Keratinocyte (primary cell): ENCODE results near the gene YDJC. TPM values are rescaled to one million over a fixed set of nuclear protein-coding genes. Genes with fewer than 3 reads are reported as not detected.

Source experiments
- DNase-seq: peaks from one replicate; pipeline ENCODE4 v3.0.0-alpha.2; 2011; ENCODE audit warnings: low read depth, missing footprints, low spot score
- FAIRE-seq: peaks from 2 replicates; lab custom pipeline; 2011; peaks lifted over from hg19 to GRCh38; lab: Jason Lieb, UNC
- H2AFZ ChIP-seq: 2 replicates; pipeline ENCODE4 v1.6.0; 2012; ENCODE audit warnings: low read length, control low read depth, inconsistent platforms; ENCODE audit not compliant: control insufficient read depth
- H3K27ac ChIP-seq: 2 replicates; pipeline ENCODE4 v1.5.1; 2011; ENCODE audit warnings: low read length; ENCODE audit not compliant: control insufficient read depth, insufficient read depth
- H3K27me3 ChIP-seq: 3 replicates; pipeline ENCODE4 v1.6.0; 2011; ENCODE audit warnings: low read length; ENCODE audit not compliant: control insufficient read depth, insufficient read depth; ENCODE audit errors: extremely low read depth
- H3K36me3 ChIP-seq, 2 experiments: 2 replicates in 1 of 2; 3 replicates in 1 of 2; pipeline ENCODE4 v1.5.1; 2011; ENCODE audit warnings: low read length in 2 of 2, mild to moderate bottlenecking in 1 of 2; ENCODE audit not compliant: control insufficient read depth in 2 of 2, insufficient read depth in 2 of 2; ENCODE audit errors: extremely low read depth in 1 of 2
- H3K4me1 ChIP-seq: 3 replicates; pipeline ENCODE4 v1.5.1; 2011; ENCODE audit warnings: low read length; ENCODE audit not compliant: control insufficient read depth, insufficient read depth; ENCODE audit errors: extremely low read depth
- H3K4me2 ChIP-seq: 3 replicates; pipeline ENCODE4 v1.6.0; 2011; ENCODE audit warnings: low read depth, low read length; ENCODE audit not compliant: control insufficient read depth, insufficient read depth; ENCODE audit errors: extremely low read depth
- H3K4me3 ChIP-seq, 3 experiments: fragments of 200-600 bp in 1 of 3; sonication (generic) in 1 of 3; 2 replicates in 2 of 3; 3 replicates in 1 of 3; pipeline ENCODE4 v1.5.1; 2011 to 2016; ENCODE audit warnings: low read length in 3 of 3, mild to moderate bottlenecking in 3 of 3, control low read depth in 2 of 3, inconsistent platforms in 1 of 3, low read depth in 1 of 3, mixed read lengths in 1 of 3, mixed run types in 1 of 3, moderate library complexity in 1 of 3; ENCODE audit not compliant: control insufficient read depth in 2 of 3, insufficient read depth in 2 of 3; ENCODE audit errors: extremely low read depth in 1 of 3
- H3K79me2 ChIP-seq: 2 replicates; pipeline ENCODE4 v1.6.0; 2012; ENCODE audit warnings: low read length; ENCODE audit not compliant: control insufficient read depth, insufficient read depth
- H3K9ac ChIP-seq: 3 replicates; pipeline ENCODE4 v1.6.0; 2011; ENCODE audit warnings: low read length; ENCODE audit not compliant: control insufficient read depth, insufficient read depth; ENCODE audit errors: extremely low read depth
- H3K9me1 ChIP-seq: 3 replicates; pipeline ENCODE4 v1.6.0; 2011; ENCODE audit warnings: low read length; ENCODE audit not compliant: control insufficient read depth, insufficient read depth; ENCODE audit errors: extremely low read depth
- H3K9me3 ChIP-seq: 2 replicates; pipeline ENCODE4 v1.5.1; 2012; ENCODE audit warnings: low read depth, low read length; ENCODE audit not compliant: control insufficient read depth
- H4K20me1 ChIP-seq: 3 replicates; pipeline ENCODE4 v1.6.0; 2011; ENCODE audit warnings: low read length; ENCODE audit not compliant: control insufficient read depth, insufficient read depth; ENCODE audit errors: extremely low read depth
- EZH2 ChIP-seq: IDR thresholded peaks from one replicate; pipeline ENCODE4 v1.6.1; 2012; ENCODE audit warnings: inconsistent platforms, mild to moderate bottlenecking, low read length, moderate library complexity
- dilution Hi-C: fragments of 300-500 bp; cut with MboI; formaldehyde crosslinking; loops from one replicate; pipeline ENCODE4 v1.7.0; 2020; ENCODE audit warnings: low sequenced_read_pairs; ENCODE audit not compliant: extremely low pct_ligation_motif_present
- polyA plus RNA-seq, 5 experiments: library from polyadenylated mRNA; depleted of rRNA in 3 of 5; stranded (reverse) in 3 of 5; stranded (forward) in 1 of 5; unstranded in 1 of 5; fragments of >200 nt; gene quantifications; 1 replicate in 1 of 5; 2 replicates in 3 of 5; 3 replicates in 1 of 5; pipeline versions ENCODE4 v1.2.1 to v1.2.3, GENCODE V29; 2011 to 2012; ENCODE audit warnings: missing spikeins in 2 of 5, low read depth in 1 of 5, low replicate concordance in 1 of 5
- TF ChIP-seq, protein P1 (sequence below), 3 experiments: IDR thresholded peaks in 1 of 3; conservative IDR thresholded peaks in 1 of 3; optimal IDR thresholded peaks in 1 of 3; 2 replicates in 2 of 3; 3 replicates in 1 of 3; pipeline versions ENCODE3 to v1.5.1; 2011; ENCODE audit warnings: low read length in 3 of 3, mild to moderate bottlenecking in 3 of 3, moderate library complexity in 2 of 3, control low read depth in 1 of 3, inconsistent platforms in 1 of 3; ENCODE audit not compliant: insufficient read depth in 2 of 3; ENCODE audit errors: extremely low read depth in 1 of 3

Gene YDJC
- polyA plus RNA-seq, 1 donor (not counting 4 experiments of a cell fraction or from before 2014, with no cell fraction given), result 18.2 TPM

DNA sequence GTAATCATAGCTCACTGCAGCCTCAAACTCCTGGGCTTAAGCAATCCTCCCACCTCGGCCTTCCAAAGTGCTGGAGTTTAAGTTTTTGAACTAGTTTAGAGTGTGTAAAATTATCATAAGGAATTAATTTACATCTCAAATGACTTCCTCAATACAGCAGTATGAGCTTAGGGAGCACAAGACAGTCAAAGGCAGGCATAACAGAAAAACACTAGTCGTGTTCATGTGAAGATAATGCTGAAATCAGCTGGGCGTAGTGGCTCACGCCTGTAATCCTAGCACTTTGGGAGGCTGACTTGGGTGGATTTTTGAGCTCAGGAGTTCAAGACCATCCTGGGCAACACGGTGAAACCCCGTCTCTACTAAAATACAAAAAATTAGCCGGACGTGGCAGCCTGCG lies 25.8 kb downstream of the YDJC start:
- dilution Hi-C loops, result no loop called here
- Histone ChIP-seq H3K4me3 (no peak overlapping the region), H3K27ac (no peak overlapping the region), H3K4me1 (no peaks in the 10 kb centered on the region), H3K4me2 (no peak overlapping the region), H2AFZ (no peak overlapping the region), H3K9me3 (no peaks in the 10 kb centered on the region), H3K36me3 (peaks cover 6 to 10% of the 10 kb centered on the region in 2 experiments), H3K9me1 (peaks cover 3% of the 10 kb centered on the region), H3K27me3 (no peaks in the 10 kb centered on the region), H3K9ac (no peak overlapping the region), H3K79me2 (peaks cover 90% of the 10 kb centered on the region), H4K20me1 (peaks cover 29% of the 10 kb centered on the region)
- TF ChIP-seq, protein P1, sequence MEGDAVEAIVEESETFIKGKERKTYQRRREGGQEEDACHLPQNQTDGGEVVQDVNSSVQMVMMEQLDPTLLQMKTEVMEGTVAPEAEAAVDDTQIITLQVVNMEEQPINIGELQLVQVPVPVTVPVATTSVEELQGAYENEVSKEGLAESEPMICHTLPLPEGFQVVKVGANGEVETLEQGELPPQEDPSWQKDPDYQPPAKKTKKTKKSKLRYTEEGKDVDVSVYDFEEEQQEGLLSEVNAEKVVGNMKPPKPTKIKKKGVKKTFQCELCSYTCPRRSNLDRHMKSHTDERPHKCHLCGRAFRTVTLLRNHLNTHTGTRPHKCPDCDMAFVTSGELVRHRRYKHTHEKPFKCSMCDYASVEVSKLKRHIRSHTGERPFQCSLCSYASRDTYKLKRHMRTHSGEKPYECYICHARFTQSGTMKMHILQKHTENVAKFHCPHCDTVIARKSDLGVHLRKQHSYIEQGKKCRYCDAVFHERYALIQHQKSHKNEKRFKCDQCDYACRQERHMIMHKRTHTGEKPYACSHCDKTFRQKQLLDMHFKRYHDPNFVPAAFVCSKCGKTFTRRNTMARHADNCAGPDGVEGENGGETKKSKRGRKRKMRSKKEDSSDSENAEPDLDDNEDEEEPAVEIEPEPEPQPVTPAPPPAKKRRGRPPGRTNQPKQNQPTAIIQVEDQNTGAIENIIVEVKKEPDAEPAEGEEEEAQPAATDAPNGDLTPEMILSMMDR (optimal IDR thresholded peaks at IDR 0.05 in 1 of 3, IDR thresholded peaks at IDR 0.05 in 1 of 3, conservative IDR thresholded peaks at IDR 0.05 in 1 of 3; ENCODE audit: extremely low read depth in 1 of 3, insufficient read depth in 2 of 3, low read length in 3 of 3), result no peak
- no peak for TF ChIP-seq EZH2
- no peak for DNase-seq
- no peak for FAIRE-seq

DNA sequence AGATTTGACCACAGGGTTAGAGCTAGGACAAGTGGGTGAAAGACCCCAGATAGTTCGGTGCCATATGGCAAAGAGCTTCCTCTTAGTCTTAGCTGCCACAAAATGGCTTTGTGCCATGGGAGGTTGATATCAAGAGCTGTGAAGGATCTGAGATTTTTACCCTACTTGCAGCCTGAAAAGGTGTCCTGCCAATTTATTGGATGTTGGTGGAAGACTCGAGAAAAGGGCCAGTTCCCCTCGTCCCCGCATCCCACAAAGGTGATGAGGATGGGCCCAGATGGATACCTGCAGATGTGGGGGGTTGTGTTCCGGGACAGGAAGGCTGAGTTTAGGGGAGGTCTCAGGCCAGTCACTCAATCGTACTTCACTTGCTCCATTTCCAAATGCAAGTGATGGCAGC lies 27.2 kb downstream of the YDJC start:
- Histone ChIP-seq H3K9ac (no peak overlapping the region), H3K27ac (no peak overlapping the region), H2AFZ (no peak overlapping the region), H3K4me1 (no peaks in the 10 kb centered on the region), H3K9me3 (no peaks in the 10 kb centered on the region), H3K9me1 (peaks cover 3% of the 10 kb centered on the region), H3K4me2 (no peak overlapping the region), H3K27me3 (no peaks in the 10 kb centered on the region), H4K20me1 (peaks cover 31% of the 10 kb centered on the region), H3K79me2 (peaks cover 92% of the 10 kb centered on the region), H3K4me3 (no peak overlapping the region), H3K36me3 (peaks cover 6 to 7% of the 10 kb centered on the region in 2 experiments)
- TF ChIP-seq, protein P1 (optimal IDR thresholded peaks at IDR 0.05 in 1 of 3, IDR thresholded peaks at IDR 0.05 in 1 of 3, conservative IDR thresholded peaks at IDR 0.05 in 1 of 3; ENCODE audit: extremely low read depth in 1 of 3, insufficient read depth in 2 of 3, low read length in 3 of 3), result no peak
- TF ChIP-seq EZH2, result no peak
- DNase-seq (no peak), FAIRE-seq (no peak)
- dilution Hi-C loops, result no loop called here
